Measurements from ENCODE around the gene AGBL2.

Gene AGBL2

GRCh38 chr11:47626234-47626633, 88.9 kb downstream of the AGBL2 start:
- DNase-seq: no peak

- DNase-seq: no peak
These were observed 94.3 kb downstream of the AGBL2 start for GRCh38 chr11:47620836-47621378.

- peak; percentile 65 for DNase-seq
These were observed 97.8 kb downstream of the AGBL2 start for GRCh38 chr11:47617417-47617809.

GRCh38 chr11:47616726-47617416, 98.3 kb downstream of the AGBL2 start:
- peak; percentile 67 for DNase-seq

- DNase-seq: no peak
These were observed 99.9 kb downstream of the AGBL2 start for GRCh38 chr11:47615249-47615648.

GRCh38 chr11:47611348-47611794, 103.8 kb downstream of the AGBL2 start:
- DNase-seq: no peak

GRCh38 chr11:47609675-47610074, 105.5 kb downstream of the AGBL2 start:
- no peak for DNase-seq
